PC-9 (cell line): ENCODE results near the gene SAA1. TPM values are rescaled to one million over a fixed set of nuclear protein-coding genes. Genes with fewer than 3 reads are reported as not detected.
"Not testable (repeated sequence)": the region's sequence is repeated elsewhere in the genome, so short reads cannot be mapped to it uniquely, and the experiment has no call there.

ENCODE experiments used
- BruUV-seq: library from RNA; stranded (reverse); fragments of 400-500 nt; replicated peaks from 2 replicates; lab custom pipeline; 2021; lab: Mats Ljungman, UMichigan
- CTCF ChIA-PET: fragments of 300-600 bp; sonication (Branson Sonifier 250); formaldehyde crosslinking; loops from one replicate; lab custom pipeline; 2022; ENCODE audit warnings: antibody characterized with exemption; lab: Charles Lee
- POLR2A ChIA-PET: fragments of 300-600 bp; sonication (Branson Sonifier 250); formaldehyde crosslinking; loops from one replicate; lab custom pipeline; 2022; ENCODE audit warnings: antibody characterized with exemption; ENCODE audit not compliant: unreplicated experiment; lab: Charles Lee
- DNase-seq, 2 experiments: peaks; one replicate each; pipeline versions ENCODE4 v3.0.0 to v3.0.0-alpha.2; 2015 to 2022; ENCODE audit warnings: mixed read lengths in 1 of 2
- H2AFZ ChIP-seq: fragments of 200-600 bp; sonication (generic); 2 replicates; pipeline ENCODE4 v1.8.1; 2017; ENCODE audit warnings: antibody characterized with exemption
- H3F3A ChIP-seq: fragments of 200-600 bp; sonication (generic); 2 replicates; pipeline ENCODE4 v1.8.1; 2017; ENCODE audit warnings: antibody characterized with exemption, mild to moderate bottlenecking, low read depth; ENCODE audit not compliant: insufficient read depth
- H3K27ac ChIP-seq: fragments of 200-600 bp; sonication (generic); 2 replicates; pipeline ENCODE4 v1.6.1; 2016; ENCODE audit warnings: mixed run types
- H3K27me3 ChIP-seq: fragments of 200-600 bp; sonication (generic); 2 replicates; pipeline ENCODE4 v1.6.1; 2016; ENCODE audit warnings: low read depth, mixed run types; ENCODE audit not compliant: insufficient read depth
- H3K36me3 ChIP-seq: fragments of 200-600 bp; sonication (generic); 2 replicates; pipeline ENCODE4 v1.6.1; 2016; ENCODE audit warnings: low read depth, mixed run types
- H3K4me1 ChIP-seq: fragments of 200-600 bp; sonication (generic); replicated peaks from 2 replicates; pipeline ENCODE4 v1.6.1; 2016; ENCODE audit warnings: mixed run types; ENCODE audit not compliant: insufficient read depth
- H3K4me2 ChIP-seq: fragments of 200-600 bp; sonication (generic); 2 replicates; pipeline ENCODE4 v1.6.1; 2017; ENCODE audit warnings: mixed run types
- H3K4me3 ChIP-seq: fragments of 200-600 bp; sonication (generic); 2 replicates; pipeline ENCODE4 v1.6.1; 2016; ENCODE audit warnings: mixed run types
- H3K79me2 ChIP-seq: fragments of 200-600 bp; sonication (generic); 2 replicates; pipeline ENCODE4 v1.6.1; 2017; ENCODE audit warnings: low read depth, mixed run types
- H3K9me2 ChIP-seq: fragments of 200-600 bp; sonication (generic); 2 replicates; pipeline ENCODE4 v1.8.1; 2017; ENCODE audit warnings: mild to moderate bottlenecking; ENCODE audit not compliant: insufficient read depth
- H3K9me3 ChIP-seq: fragments of 200-600 bp; sonication (generic); 2 replicates; pipeline ENCODE4 v1.8.1; 2016; ENCODE audit warnings: low read depth; ENCODE audit not compliant: insufficient read depth
- H4K20me1 ChIP-seq: fragments of 200-600 bp; sonication (generic); 2 replicates; pipeline ENCODE4 v1.8.1; 2017; ENCODE audit not compliant: insufficient read depth
- EZH2 ChIP-seq: fragments of 200-600 bp; sonication (generic); IDR thresholded peaks from 2 replicates; pipeline ENCODE4 v1.8.0; 2017; ENCODE audit warnings: antibody characterized with exemption, low read depth
- intact Hi-C: fragments of 100-400 bp; cut with micrococcal nuclease; formaldehyde crosslinking; loops from one replicate; pipeline ENCODE4 v1.10.0; 2022; ENCODE audit not compliant: unreplicated experiment
- total RNA-seq: library from RNA; stranded (reverse); gene quantifications from 2 replicates; pipeline ENCODE4 v1.2.3, GENCODE V29; 2021
- TF ChIP-seq, protein P1 (sequence below): fragments of 200-600 bp; sonication (generic); conservative IDR thresholded peaks from 2 replicates; pipeline ENCODE4 v1.6.1; 2017; ENCODE audit warnings: mixed run types, antibody characterized with exemption, mild to moderate bottlenecking, moderate library complexity

Gene SAA1
- total RNA-seq, 1 experiment from 2014 or later, result not detected

DNA sequence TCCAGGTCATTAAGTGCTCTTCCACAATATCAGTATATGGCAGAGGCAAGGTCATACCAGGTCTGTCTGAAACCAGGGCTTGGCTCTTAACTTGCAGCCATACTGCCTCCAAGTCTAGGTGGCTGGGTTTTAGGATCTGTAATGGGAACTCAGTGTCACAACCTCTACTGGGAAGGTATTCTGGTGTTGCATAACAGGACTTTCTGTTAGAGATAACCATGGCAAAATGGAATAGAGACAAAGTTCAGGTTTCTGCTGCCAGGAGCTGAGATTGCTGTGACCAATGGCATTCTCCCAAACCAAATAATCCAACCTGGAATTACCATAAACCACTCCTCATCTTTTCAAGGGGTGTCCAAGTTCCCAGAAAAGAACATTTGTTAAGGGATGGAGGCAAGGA is 6.8 kb upstream of the SAA1 start:
- intact Hi-C loops, result no loop called here
- Histone ChIP-seq H3K9me3 (no peaks in the 10 kb centered on the region), H2AFZ (no peak overlapping the region), H3F3A (no peaks in the 10 kb centered on the region), H3K4me3 (no peak overlapping the region), H3K4me2 (no peak overlapping the region), H3K79me2 (no peaks in the 10 kb centered on the region), H3K27me3 (no peaks in the 10 kb centered on the region), H3K27ac (no peak overlapping the region), H3K4me1 (no peaks in the 10 kb centered on the region), H3K36me3 (no peaks in the 10 kb centered on the region), H4K20me1 (no peaks in the 10 kb centered on the region), H3K9me2 (no peaks in the 10 kb centered on the region)
- TF ChIP-seq, protein P1, sequence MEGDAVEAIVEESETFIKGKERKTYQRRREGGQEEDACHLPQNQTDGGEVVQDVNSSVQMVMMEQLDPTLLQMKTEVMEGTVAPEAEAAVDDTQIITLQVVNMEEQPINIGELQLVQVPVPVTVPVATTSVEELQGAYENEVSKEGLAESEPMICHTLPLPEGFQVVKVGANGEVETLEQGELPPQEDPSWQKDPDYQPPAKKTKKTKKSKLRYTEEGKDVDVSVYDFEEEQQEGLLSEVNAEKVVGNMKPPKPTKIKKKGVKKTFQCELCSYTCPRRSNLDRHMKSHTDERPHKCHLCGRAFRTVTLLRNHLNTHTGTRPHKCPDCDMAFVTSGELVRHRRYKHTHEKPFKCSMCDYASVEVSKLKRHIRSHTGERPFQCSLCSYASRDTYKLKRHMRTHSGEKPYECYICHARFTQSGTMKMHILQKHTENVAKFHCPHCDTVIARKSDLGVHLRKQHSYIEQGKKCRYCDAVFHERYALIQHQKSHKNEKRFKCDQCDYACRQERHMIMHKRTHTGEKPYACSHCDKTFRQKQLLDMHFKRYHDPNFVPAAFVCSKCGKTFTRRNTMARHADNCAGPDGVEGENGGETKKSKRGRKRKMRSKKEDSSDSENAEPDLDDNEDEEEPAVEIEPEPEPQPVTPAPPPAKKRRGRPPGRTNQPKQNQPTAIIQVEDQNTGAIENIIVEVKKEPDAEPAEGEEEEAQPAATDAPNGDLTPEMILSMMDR, result no peak
- no peak for TF ChIP-seq EZH2
- CTCF ChIA-PET, result no interaction called here
- BruUV-seq, result no TSS peak
- POLR2A ChIA-PET, result no interaction called here
- DNase-seq, result no peak

DNA sequence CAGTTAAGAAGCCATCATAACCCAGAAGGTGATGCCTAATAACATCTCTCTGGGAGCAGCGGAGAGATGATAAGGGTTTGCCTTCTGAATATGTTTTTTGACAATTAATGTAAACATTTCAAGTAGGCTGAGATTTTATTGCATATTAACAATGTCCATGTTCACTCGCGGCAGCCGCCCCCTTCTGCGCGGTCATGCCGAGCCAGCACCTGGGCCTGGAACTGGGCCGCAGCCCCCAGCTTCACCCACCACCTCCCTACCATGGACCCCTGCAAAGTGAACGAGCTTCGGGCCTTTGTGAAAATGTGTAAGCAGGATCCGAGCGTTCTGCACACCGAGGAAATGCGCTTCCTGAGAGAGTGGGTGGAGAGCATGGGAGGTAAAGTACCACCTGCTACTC is 4.3 kb upstream of the SAA1 start:
- H3K27ac ChIP-seq, result no peak overlapping the region
- no peaks in the 10 kb centered on the region for H3K27me3 ChIP-seq
- H3K9me3 ChIP-seq, result no peaks in the 10 kb centered on the region
- no peak overlapping the region for H2AFZ ChIP-seq
- no peaks in the 10 kb centered on the region for H3F3A ChIP-seq
- TF ChIP-seq EZH2, result no peak
- TF ChIP-seq, protein P1, result no peak
- H3K4me2 ChIP-seq, result no peak overlapping the region
- no peaks in the 10 kb centered on the region for H4K20me1 ChIP-seq
- no peaks in the 10 kb centered on the region for H3K36me3 ChIP-seq
- DNase-seq, result no peak
- no peaks in the 10 kb centered on the region for H3K9me2 ChIP-seq
- intact Hi-C loops, result no loop called here
- CTCF ChIA-PET, result no interaction called here
- POLR2A ChIA-PET, result no interaction called here
- H3K4me3 ChIP-seq, result no peak overlapping the region
- no TSS peak for BruUV-seq
- H3K4me1 ChIP-seq, result 0 out of 2 replicates have a peak, but pooled peaks cover 7% of the 10 kb centered on the region
- H3K79me2 ChIP-seq, result no peaks in the 10 kb centered on the region

DNA sequence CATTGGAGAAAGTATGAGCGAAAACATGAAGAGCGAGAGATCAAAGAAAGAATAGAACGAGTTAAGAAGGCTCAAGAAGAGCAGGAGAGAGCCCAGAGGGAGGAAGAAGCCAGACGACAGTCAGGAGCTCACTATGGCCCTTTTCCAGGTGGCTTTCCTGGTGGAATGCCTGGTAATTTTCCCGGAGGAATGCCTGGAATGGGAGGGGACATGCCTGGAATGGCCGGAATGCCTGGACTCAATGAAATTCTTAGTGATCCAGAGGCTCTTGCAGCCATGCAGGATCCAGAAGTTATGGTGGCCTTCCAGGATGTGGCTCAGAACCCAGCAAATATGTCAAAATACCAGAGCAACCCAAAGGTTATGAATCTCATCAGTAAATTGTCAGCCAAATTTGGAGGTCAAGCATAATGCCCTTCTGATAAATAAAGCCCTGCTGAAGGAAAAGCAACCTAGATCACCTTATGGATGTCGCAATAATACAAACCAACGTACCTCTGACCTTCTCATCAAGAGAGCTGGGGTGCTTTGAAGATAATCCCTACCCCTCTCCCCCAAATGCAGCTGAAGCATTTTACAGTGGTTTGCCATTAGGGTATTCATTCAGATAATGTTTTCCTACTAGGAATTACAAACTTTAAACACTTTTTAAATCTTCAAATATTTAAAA is 3.2 kb upstream of the SAA1 start:
- H3K27ac ChIP-seq, DNase-seq, H3K27me3 ChIP-seq, H3K79me2 ChIP-seq, BruUV-seq, H3K4me2 ChIP-seq, H3K4me3 ChIP-seq, H3F3A ChIP-seq, H3K36me3 ChIP-seq, H4K20me1 ChIP-seq, H3K9me2 ChIP-seq, intact Hi-C loops, H3K9me3 ChIP-seq, H3K4me1 ChIP-seq, H2AFZ ChIP-seq: not testable (repeated sequence)
- CTCF ChIA-PET, result interaction anchor here (0.6 kb wide), 2 partner anchors 58 to 348 kb away, joined by 4 read pairs; no protein-coding TSS in a partner anchor
- POLR2A ChIA-PET, result interaction anchor here (0.7 kb wide), 1 partner anchor 121 kb away, joined by 3 read pairs; no protein-coding TSS in a partner anchor
